ENCODE data around the gene GSDMA. TPM values are rescaled to one million over a fixed set of nuclear protein-coding genes. Genes with fewer than 3 reads are reported as not detected.

Gene GSDMA
- total RNA-seq, 2 donors from 2014 or later, result 1.2 TPM; not detected in 1

DNA sequence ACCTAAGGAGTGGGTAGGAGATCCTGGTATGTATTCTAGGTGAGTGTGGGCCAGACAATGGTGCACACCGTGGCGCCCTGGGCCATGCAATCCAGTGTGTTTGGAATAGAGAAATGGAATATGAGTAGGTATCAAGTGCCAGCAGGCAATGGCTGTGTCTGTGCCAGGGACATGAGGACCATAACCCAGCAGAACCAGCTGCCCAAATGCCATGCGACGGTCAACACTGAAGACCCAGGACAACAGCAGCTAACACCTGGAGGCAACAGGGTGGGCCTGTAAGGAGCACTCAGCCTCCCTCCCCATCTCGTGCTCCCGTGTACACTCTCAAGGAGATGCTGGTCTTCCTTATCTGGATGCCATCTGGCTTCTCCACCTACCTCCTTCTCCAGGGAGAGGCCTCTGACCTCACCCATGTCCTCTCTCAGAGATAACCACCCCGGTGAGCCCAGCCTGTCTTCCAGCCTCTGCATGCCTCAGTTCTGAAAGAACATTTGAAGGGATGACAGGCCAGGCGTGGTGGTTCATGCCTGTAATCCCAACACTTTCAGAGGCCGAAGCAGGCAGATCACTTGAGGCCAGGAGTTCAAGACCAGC, 43.6 kb upstream of the GSDMA start:
- 97% methylated on average over 9 of the region's 9 CpGs for WGBS
- TF ChIP-seq POLR2AphosphoS5 (IDR thresholded peaks at IDR 0.05) (no peak), POLR2A (IDR thresholded peaks at IDR 0.05) (no peak)
- TF ChIP-seq, protein P1, sequence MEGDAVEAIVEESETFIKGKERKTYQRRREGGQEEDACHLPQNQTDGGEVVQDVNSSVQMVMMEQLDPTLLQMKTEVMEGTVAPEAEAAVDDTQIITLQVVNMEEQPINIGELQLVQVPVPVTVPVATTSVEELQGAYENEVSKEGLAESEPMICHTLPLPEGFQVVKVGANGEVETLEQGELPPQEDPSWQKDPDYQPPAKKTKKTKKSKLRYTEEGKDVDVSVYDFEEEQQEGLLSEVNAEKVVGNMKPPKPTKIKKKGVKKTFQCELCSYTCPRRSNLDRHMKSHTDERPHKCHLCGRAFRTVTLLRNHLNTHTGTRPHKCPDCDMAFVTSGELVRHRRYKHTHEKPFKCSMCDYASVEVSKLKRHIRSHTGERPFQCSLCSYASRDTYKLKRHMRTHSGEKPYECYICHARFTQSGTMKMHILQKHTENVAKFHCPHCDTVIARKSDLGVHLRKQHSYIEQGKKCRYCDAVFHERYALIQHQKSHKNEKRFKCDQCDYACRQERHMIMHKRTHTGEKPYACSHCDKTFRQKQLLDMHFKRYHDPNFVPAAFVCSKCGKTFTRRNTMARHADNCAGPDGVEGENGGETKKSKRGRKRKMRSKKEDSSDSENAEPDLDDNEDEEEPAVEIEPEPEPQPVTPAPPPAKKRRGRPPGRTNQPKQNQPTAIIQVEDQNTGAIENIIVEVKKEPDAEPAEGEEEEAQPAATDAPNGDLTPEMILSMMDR (IDR thresholded peaks at IDR 0.05), result no peak
- no peak overlapping the region for H3K4me3 ChIP-seq
- H3K27ac ChIP-seq, result no peak overlapping the region
- H3K4me1 ChIP-seq (replicated peaks), result no peaks in the 10 kb centered on the region
- H3K27me3 ChIP-seq (replicated peaks; ENCODE audit: insufficient read depth), result no peaks in the 10 kb centered on the region
- H3K9me3 ChIP-seq, result no peaks in the 10 kb centered on the region
- no peak for DNase-seq (ENCODE audit: low spot score)
- H3K36me3 ChIP-seq, result peaks cover 8 to 24% of the 10 kb centered on the region in 2 donors
- intact Hi-C loops (cut with DNase I), result no loop called here

DNA sequence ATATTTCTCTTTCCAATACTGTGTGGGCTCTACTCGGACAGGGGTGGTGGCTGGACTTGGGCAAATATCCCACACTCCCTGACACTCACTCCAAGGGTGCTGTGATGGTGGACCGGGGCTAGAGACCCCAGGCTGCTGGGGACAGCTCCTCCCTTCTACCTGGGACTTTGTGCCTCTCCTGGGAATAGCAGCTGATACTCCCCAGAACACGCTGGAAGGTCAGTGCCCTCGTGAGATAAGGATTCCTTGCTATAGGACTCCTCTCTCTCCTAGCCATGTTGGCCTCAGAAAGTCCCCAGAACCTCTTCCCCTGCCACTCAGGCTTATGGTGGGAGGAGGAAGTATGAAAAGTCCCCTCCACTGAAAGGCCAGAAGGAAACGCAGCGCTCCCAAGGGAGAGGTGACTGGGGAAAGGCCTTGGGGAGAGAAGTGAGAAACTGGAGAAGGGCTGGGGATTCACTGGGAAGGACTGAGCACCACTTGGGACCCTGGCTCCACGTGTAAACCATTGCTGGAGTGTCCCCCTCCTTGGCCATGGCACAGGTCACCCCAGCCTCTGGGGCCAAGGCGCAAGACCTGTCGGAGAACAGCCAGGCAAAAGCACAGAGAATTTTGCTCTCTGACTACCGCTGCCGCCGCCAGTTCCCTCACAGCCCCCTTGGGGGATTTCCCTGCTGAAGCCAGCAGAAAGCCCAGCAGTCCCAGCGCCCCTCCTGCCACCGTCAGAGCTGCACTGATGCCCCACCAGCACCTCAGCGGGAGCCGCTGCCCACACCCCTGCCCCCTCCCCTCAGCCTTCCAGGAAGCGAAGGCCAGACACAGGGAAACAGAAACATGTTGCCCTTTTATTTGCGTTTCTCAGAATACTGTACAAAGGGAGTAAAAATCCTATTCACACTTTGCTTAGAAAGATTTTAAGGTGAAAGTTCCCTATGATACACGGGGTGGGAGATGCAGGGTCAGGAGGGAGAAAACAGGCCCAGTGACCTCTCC, 42.3 kb upstream of the GSDMA start:
- Histone ChIP-seq H3K27me3 (replicated peaks; ENCODE audit: insufficient read depth) (no peaks in the 10 kb centered on the region), H3K4me1 (replicated peaks) (no peaks in the 10 kb centered on the region), H3K4me3 (no peak overlapping the region), H3K9me3 (no peaks in the 10 kb centered on the region), H3K27ac (no peak overlapping the region), H3K36me3 (peaks cover 8 to 24% of the 10 kb centered on the region in 2 donors)
- 65% methylated on average over 19 of the region's 19 CpGs for whole genome bisulfite sequencing
- DNase-seq (ENCODE audit: low spot score), result no peak
- intact Hi-C loops (cut with DNase I), result no loop called here
- TF ChIP-seq POLR2A (IDR thresholded peaks at IDR 0.05), result no peak
- TF ChIP-seq POLR2AphosphoS5 (IDR thresholded peaks at IDR 0.05), result no peak
- TF ChIP-seq, protein P1 (IDR thresholded peaks at IDR 0.05), result no peak

DNA sequence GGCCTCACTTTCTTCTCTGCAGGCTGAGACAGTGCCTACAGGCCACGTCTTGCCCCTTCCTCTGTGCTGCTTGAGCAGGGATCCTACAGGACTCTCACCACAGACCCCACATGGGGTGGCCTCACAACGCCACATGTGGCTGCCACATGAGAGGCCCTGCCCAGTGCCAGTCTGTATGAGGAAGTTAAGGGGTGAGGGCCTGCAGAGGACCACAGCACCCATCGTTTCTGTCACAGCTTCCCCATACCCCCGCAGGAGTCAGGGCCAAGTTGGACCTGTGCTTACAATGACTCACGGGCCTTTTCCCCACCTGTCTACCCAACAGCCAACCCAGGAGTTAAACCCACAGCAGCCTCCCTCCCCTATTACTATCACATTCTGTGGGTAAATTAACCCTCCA, 41.5 kb upstream of the GSDMA start:
- no peaks in the 10 kb centered on the region for H3K27me3 ChIP-seq (replicated peaks; ENCODE audit: insufficient read depth)
- no peak for DNase-seq (ENCODE audit: low spot score)
- WGBS, result 55% methylated on average over 5 of the region's 5 CpGs
- intact Hi-C loops (cut with DNase I), result no loop called here
- H3K4me1 ChIP-seq (replicated peaks), result peaks cover 3% of the 10 kb centered on the region
- no peak overlapping the region for H3K4me3 ChIP-seq
- peaks cover 8 to 24% of the 10 kb centered on the region in 2 donors for H3K36me3 ChIP-seq
- no peak for TF ChIP-seq POLR2AphosphoS5 (IDR thresholded peaks at IDR 0.05)
- TF ChIP-seq, protein P1 (IDR thresholded peaks at IDR 0.05), result no peak
- TF ChIP-seq POLR2A (IDR thresholded peaks at IDR 0.05), result no peak
- no peak overlapping the region for H3K27ac ChIP-seq
- no peaks in the 10 kb centered on the region for H3K9me3 ChIP-seq

DNA sequence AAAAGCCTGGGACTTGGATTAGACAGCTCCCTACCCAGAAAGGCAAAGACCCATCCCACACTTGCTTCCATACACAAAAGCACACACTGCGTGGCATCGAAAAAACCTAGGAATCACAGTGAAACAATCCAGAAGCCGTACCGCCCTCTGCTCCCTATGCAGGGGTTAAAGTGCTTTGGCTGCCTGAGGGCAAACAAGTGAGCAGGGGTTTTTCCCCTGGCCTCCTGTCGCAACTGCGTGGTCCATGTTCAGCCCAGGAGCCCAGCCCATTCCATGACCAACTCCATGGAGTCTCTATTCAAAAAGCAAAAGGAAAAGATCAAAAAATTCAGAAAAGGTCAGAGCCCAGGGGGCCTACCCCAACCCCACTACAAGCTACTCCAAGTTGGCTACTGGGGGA, 40.8 kb upstream of the GSDMA start:
- 93% methylated on average over 6 of the region's 6 CpGs for WGBS
- no peaks in the 10 kb centered on the region for H3K9me3 ChIP-seq
- H3K27ac ChIP-seq, result no peak overlapping the region
- intact Hi-C loops (cut with DNase I), result no loop called here
- no peak for DNase-seq (ENCODE audit: low spot score)
- peaks cover 8 to 24% of the 10 kb centered on the region in 2 donors for H3K36me3 ChIP-seq
- peaks cover 3% of the 10 kb centered on the region for H3K4me1 ChIP-seq (replicated peaks)
- H3K27me3 ChIP-seq (replicated peaks; ENCODE audit: insufficient read depth), result no peaks in the 10 kb centered on the region
- TF ChIP-seq POLR2AphosphoS5 (IDR thresholded peaks at IDR 0.05) (no peak), POLR2A (IDR thresholded peaks at IDR 0.05) (no peak)
- TF ChIP-seq, protein P1 (IDR thresholded peaks at IDR 0.05), result no peak
- H3K4me3 ChIP-seq, result no peak overlapping the region
